ENCODE measurements around the gene LSM14B. TPM values are rescaled to one million over a fixed set of nuclear protein-coding genes. Genes with fewer than 3 reads are reported as not detected.

Gene LSM14B
- total and polyA plus RNA-seq, 7 experiments from 2014 or later = 1.4 to 61.5 (median 41.7) TPM

GRCh38 chr20:62160253-62160652 is 38.0 kb downstream of the LSM14B start:
- ATAC-seq = no peak
- Histone ChIP-seq H3K4me1 (ENCODE audit: control insufficient read depth in 2 of 2, insufficient read depth in 2 of 2, low read length in 2 of 2) (peaks cover 0 to 3% of the 10 kb centered on the region in 2 donors), H3K4me3 (ENCODE audit: low read length) (no peak overlapping the region), H3K36me3 (ENCODE audit: control insufficient read depth in 2 of 3, insufficient read depth in 3 of 3, low read length in 3 of 3) (peaks cover 0 to 51% (median 3%) of the 10 kb centered on the region in 3 experiments), H3K27ac (ENCODE audit: low read depth, low read length) (no peak overlapping the region), H3K27me3 (ENCODE audit: control insufficient read depth in 2 of 2, insufficient read depth in 2 of 2, low read length in 2 of 2) (no peaks in the 10 kb centered on the region), H3K9me3 (ENCODE audit: control insufficient read depth in 2 of 3, low read length in 3 of 3) (no peaks in the 10 kb centered on the region)
- Mint-ChIP-seq H3K36me3 (peaks cover 0 to 16% (median 3%) of the 10 kb centered on the region in 5 donors), H3K9me3 (no peaks in the 10 kb centered on the region), H3K27ac (no peak overlapping the region), H3K27me3 (no peaks in the 10 kb centered on the region), H3K4me3 (no peak overlapping the region), H3K4me1 (peaks cover 0 to 12% (median 7%) of the 10 kb centered on the region in 7 donors)
- no peak for DNase-seq
- ChIA-PET CTCF (no interaction called here), POLR2A (no interaction called here)
- intact Hi-C loops (cut with micrococcal nuclease) = no loop called here

GRCh38 chr20:62160876-62161275 is 38.6 kb downstream of the LSM14B start:
- Histone ChIP-seq H3K36me3 (ENCODE audit: control insufficient read depth in 2 of 3, insufficient read depth in 3 of 3, low read length in 3 of 3) (peaks cover 0 to 57% (median under 1%) of the 10 kb centered on the region in 3 experiments), H3K4me3 (ENCODE audit: low read length) (no peak overlapping the region), H3K27me3 (ENCODE audit: control insufficient read depth in 2 of 2, insufficient read depth in 2 of 2, low read length in 2 of 2) (no peaks in the 10 kb centered on the region), H3K4me1 (ENCODE audit: control insufficient read depth in 2 of 2, insufficient read depth in 2 of 2, low read length in 2 of 2) (peaks cover 0 to 3% of the 10 kb centered on the region in 2 donors), H3K27ac (ENCODE audit: low read depth, low read length) (no peak overlapping the region), H3K9me3 (ENCODE audit: control insufficient read depth in 2 of 3, low read length in 3 of 3) (no peaks in the 10 kb centered on the region)
- Mint-ChIP-seq H3K27me3 (no peaks in the 10 kb centered on the region), H3K27ac (no peak overlapping the region), H3K4me1 (peaks cover 0 to 10% (median 5%) of the 10 kb centered on the region in 7 donors), H3K4me3 (no peak overlapping the region), H3K36me3 (peaks cover 0 to 13% (median 4%) of the 10 kb centered on the region in 5 donors), H3K9me3 (no peaks in the 10 kb centered on the region)
- ChIA-PET CTCF (no interaction called here), POLR2A (no interaction called here)
- intact Hi-C loops (cut with micrococcal nuclease) = no loop called here
- no peak for ATAC-seq
- no peak for DNase-seq

- H3K27me3 ChIP-seq (ENCODE audit: control insufficient read depth in 2 of 2, insufficient read depth in 2 of 2, low read length in 2 of 2) = no peaks in the 10 kb centered on the region
- intact Hi-C loops (cut with micrococcal nuclease) = no loop called here
- ATAC-seq (no peak), DNase-seq (no peak)
- Mint-ChIP-seq H3K27ac (no peak overlapping the region), H3K9me3 (no peaks in the 10 kb centered on the region), H3K27me3 (no peaks in the 10 kb centered on the region), H3K36me3 (peaks cover 0 to 15% (median 5%) of the 10 kb centered on the region in 5 donors), H3K4me1 (peaks cover 0 to 7% (median under 1%) of the 10 kb centered on the region in 7 donors), H3K4me3 (no peak overlapping the region)
- peaks cover 0 to 3% of the 10 kb centered on the region in 2 donors for H3K4me1 ChIP-seq (ENCODE audit: control insufficient read depth in 2 of 2, insufficient read depth in 2 of 2, low read length in 2 of 2)
- H3K27ac ChIP-seq (ENCODE audit: low read depth, low read length) = no peak overlapping the region
- peaks cover 0 to 61% (median 0%) of the 10 kb centered on the region in 3 experiments for H3K36me3 ChIP-seq (ENCODE audit: control insufficient read depth in 2 of 3, insufficient read depth in 3 of 3, low read length in 3 of 3)
- H3K9me3 ChIP-seq (ENCODE audit: control insufficient read depth in 2 of 3, low read length in 3 of 3) = no peaks in the 10 kb centered on the region
- ChIA-PET POLR2A (no interaction called here), CTCF (interaction anchor here (0.7 kb wide), 1 partner anchor 19 kb away, joined by 4 read pairs; no protein-coding TSS in a partner anchor)
- no peak overlapping the region for H3K4me3 ChIP-seq (ENCODE audit: low read length)
Measured at GRCh38 chr20:62161347-62161746, 39.1 kb downstream of the LSM14B start.

GRCh38 chr20:62162765-62163484 is 40.6 kb downstream of the LSM14B start:
- H3K9me3 Mint-ChIP-seq = no peaks in the 10 kb centered on the region
- no peak overlapping the region for H3K27ac Mint-ChIP-seq
- CTCF ChIA-PET = no interaction called here
- Histone ChIP-seq H3K27ac (ENCODE audit: low read depth, low read length) (no peak overlapping the region), H3K4me3 (ENCODE audit: low read length) (no peak overlapping the region), H3K4me1 (ENCODE audit: control insufficient read depth in 2 of 2, insufficient read depth in 2 of 2, low read length in 2 of 2) (peaks cover 0 to 3% of the 10 kb centered on the region in 2 donors), H3K27me3 (ENCODE audit: control insufficient read depth in 2 of 2, insufficient read depth in 2 of 2, low read length in 2 of 2) (no peaks in the 10 kb centered on the region), H3K36me3 (ENCODE audit: control insufficient read depth in 2 of 3, insufficient read depth in 3 of 3, low read length in 3 of 3) (peaks cover 0 to 62% (median 0%) of the 10 kb centered on the region in 3 experiments), H3K9me3 (ENCODE audit: control insufficient read depth in 2 of 3, low read length in 3 of 3) (no peaks in the 10 kb centered on the region)
- POLR2A ChIA-PET = no interaction called here
- DNase-seq (no peak), ATAC-seq (no peak)
- no peak overlapping the region for H3K4me3 Mint-ChIP-seq
- peaks cover 0 to 5% (median 0%) of the 10 kb centered on the region in 7 donors for H3K4me1 Mint-ChIP-seq
- H3K27me3 Mint-ChIP-seq = no peaks in the 10 kb centered on the region
- intact Hi-C loops (cut with micrococcal nuclease) = no loop called here
- peaks cover 0 to 17% (median 6%) of the 10 kb centered on the region in 5 donors for H3K36me3 Mint-ChIP-seq

GRCh38 chr20:62163485-62163865 is 41.2 kb downstream of the LSM14B start:
- no peak overlapping the region for H3K4me3 ChIP-seq (ENCODE audit: low read length)
- Mint-ChIP-seq H3K27me3 (no peaks in the 10 kb centered on the region), H3K4me1 (peaks cover 0 to 5% (median 0%) of the 10 kb centered on the region in 7 donors), H3K4me3 (no peak overlapping the region), H3K36me3 (peaks cover 0 to 17% (median 6%) of the 10 kb centered on the region in 5 donors), H3K27ac (no peak overlapping the region), H3K9me3 (no peaks in the 10 kb centered on the region)
- CTCF ChIA-PET = no interaction called here
- H3K27me3 ChIP-seq (ENCODE audit: control insufficient read depth in 2 of 2, insufficient read depth in 2 of 2, low read length in 2 of 2) = no peaks in the 10 kb centered on the region
- POLR2A ChIA-PET = no interaction called here
- H3K36me3 ChIP-seq (ENCODE audit: control insufficient read depth in 2 of 3, insufficient read depth in 3 of 3, low read length in 3 of 3) = peaks cover 0 to 64% (median 0%) of the 10 kb centered on the region in 3 experiments
- H3K27ac ChIP-seq (ENCODE audit: low read depth, low read length) = no peak overlapping the region
- H3K9me3 ChIP-seq (ENCODE audit: control insufficient read depth in 2 of 3, low read length in 3 of 3) = no peaks in the 10 kb centered on the region
- intact Hi-C loops (cut with micrococcal nuclease) = no loop called here
- no peak for ATAC-seq
- H3K4me1 ChIP-seq (ENCODE audit: control insufficient read depth in 2 of 2, insufficient read depth in 2 of 2, low read length in 2 of 2) = peaks cover 0 to 3% of the 10 kb centered on the region in 2 donors
- DNase-seq = no peak

- Mint-ChIP-seq H3K36me3 (peaks cover 0 to 17% (median 6%) of the 10 kb centered on the region in 5 donors), H3K4me1 (peaks cover 0 to 5% (median 0%) of the 10 kb centered on the region in 7 donors), H3K4me3 (no peak overlapping the region), H3K27me3 (no peaks in the 10 kb centered on the region), H3K27ac (no peak overlapping the region), H3K9me3 (no peaks in the 10 kb centered on the region)
- ChIA-PET POLR2A (no interaction called here), CTCF (no interaction called here)
- Histone ChIP-seq H3K27me3 (ENCODE audit: control insufficient read depth in 2 of 2, insufficient read depth in 2 of 2, low read length in 2 of 2) (no peaks in the 10 kb centered on the region), H3K4me1 (ENCODE audit: control insufficient read depth in 2 of 2, insufficient read depth in 2 of 2, low read length in 2 of 2) (peaks cover 0 to 3% of the 10 kb centered on the region in 2 donors), H3K9me3 (ENCODE audit: control insufficient read depth in 2 of 3, low read length in 3 of 3) (no peaks in the 10 kb centered on the region), H3K27ac (ENCODE audit: low read depth, low read length) (no peak overlapping the region), H3K36me3 (ENCODE audit: control insufficient read depth in 2 of 3, insufficient read depth in 3 of 3, low read length in 3 of 3) (peaks cover 0 to 70% (median 0%) of the 10 kb centered on the region in 3 experiments), H3K4me3 (ENCODE audit: low read length) (no peak overlapping the region)
- DNase-seq = no peak
- no peak for ATAC-seq
- intact Hi-C loops (cut with micrococcal nuclease) = no loop called here
Measured at GRCh38 chr20:62163986-62164762, 41.9 kb downstream of the LSM14B start.
